GM19043 (cell line): Measurements from ENCODE around the gene LYPD4.

Experiments used
- ATAC-seq: cut with Tn5 transposase; IDR thresholded peaks from one replicate; pipeline ENCODE4 v1.9.1; 2021; ENCODE audit warnings: low read depth; ENCODE audit not compliant: unreplicated experiment

Gene LYPD4

GRCh38 chr19:41844601-41845000, at the start of gene LYPD4:
TSS of gene LYPD4 (minus strand) at chr19:41844683. CDS start at chr19:41839285, 5,398 bp downstream.
- ATAC-seq: no peak

GRCh38 chr19:41893899-41894298, 49.4 kb upstream of the LYPD4 start:
- ATAC-seq: no peak

- ATAC-seq: no peak
Observed at GRCh38 chr19:41892173-41892902, 47.9 kb upstream of the LYPD4 start.

GRCh38 chr19:41890936-41891335, 46.5 kb upstream of the LYPD4 start:
- no peak for ATAC-seq

- no peak for ATAC-seq
Observed at GRCh38 chr19:41889896-41890295, 45.4 kb upstream of the LYPD4 start.

GRCh38 chr19:41888926-41889325, 44.4 kb upstream of the LYPD4 start:
- ATAC-seq: no peak

GRCh38 chr19:41887711-41888382, 43.4 kb upstream of the LYPD4 start:
- ATAC-seq: no peak

- ATAC-seq: no peak
Observed at GRCh38 chr19:41886761-41887710, 42.6 kb upstream of the LYPD4 start.

GRCh38 chr19:41883821-41884733, 39.6 kb upstream of the LYPD4 start:
- peak; percentile 76 for ATAC-seq

GRCh38 chr19:41883463-41883820, 39.0 kb upstream of the LYPD4 start:
- no peak for ATAC-seq

GRCh38 chr19:41882568-41883462, 38.3 kb upstream of the LYPD4 start, which contains the start of gene ARHGEF1:
TSS of gene ARHGEF1 (plus strand) at chr19:41883184. CDS start at chr19:41888083, 4,899 bp downstream.
- no peak for ATAC-seq

GRCh38 chr19:41880329-41880708, 35.8 kb upstream of the LYPD4 start:
- ATAC-seq: no peak

- no peak for ATAC-seq
Observed at GRCh38 chr19:41879670-41880328, 35.3 kb upstream of the LYPD4 start.

- no peak for ATAC-seq
Observed at GRCh38 chr19:41879080-41879479, 34.6 kb upstream of the LYPD4 start.

- ATAC-seq: no peak
Observed at GRCh38 chr19:41877916-41878905, 33.7 kb upstream of the LYPD4 start.

GRCh38 chr19:41876847-41877832, 32.7 kb upstream of the LYPD4 start, which contains the start of gene CD79A:
TSS of gene CD79A (plus strand) at chr19:41877279. CDS start at chr19:41877305, 26 bp downstream.
- ATAC-seq: peak; percentile 54
